Left ventricle myocardium inferior (tissue), 1 donor: ENCODE results near the gene CDK14. TPM values are rescaled to one million over a fixed set of nuclear protein-coding genes. Genes with fewer than 3 reads are reported as not detected.

Source experiments
- DNase-seq: peaks from one replicate; pipeline ENCODE4 v3.0.0-alpha.2; 2020
- H3K27ac ChIP-seq: fragments of 200-600 bp; replicated peaks from 2 replicates; pipeline ENCODE4 v1.8.0; 2021
- H3K27me3 ChIP-seq: fragments of 200-600 bp; 2 replicates; pipeline ENCODE4 v1.8.0; 2021; ENCODE audit warnings: low read depth
- H3K36me3 ChIP-seq: fragments of 200-600 bp; 2 replicates; pipeline ENCODE4 v1.8.0; 2021
- H3K4me1 ChIP-seq: fragments of 200-600 bp; 2 replicates; pipeline ENCODE4 v1.8.0; 2021
- H3K4me3 ChIP-seq: fragments of 200-600 bp; 2 replicates; pipeline ENCODE4 v1.8.0; 2021; ENCODE audit warnings: mild to moderate bottlenecking, moderate library complexity
- H3K9me3 ChIP-seq: fragments of 200-600 bp; replicated peaks from 2 replicates; pipeline ENCODE4 v1.8.0; 2021
- intact Hi-C: fragments of 100-400 bp; cut with micrococcal nuclease; formaldehyde crosslinking; loops from one replicate; pipeline ENCODE4 v1.11.0; 2022
- total RNA-seq: library from RNA; stranded (reverse); fragmentation: NEBNext Ultra II Directional; extraction: Animal tissue kit (Norgen Biotek cat#: 25700); gene quantifications from one replicate; pipeline ENCODE4 v1.2.1, GENCODE V29; 2021
- TF ChIP-seq, protein P1 (sequence below): fragments of 200-600 bp; IDR thresholded peaks from 2 replicates; pipeline ENCODE4 v1.8.0; 2021; ENCODE audit warnings: antibody characterized with exemption, mild to moderate bottlenecking, borderline replicate concordance
- donor health status: DM: no; HTN: yes; CAD: no; lungs with severe emphysema.

CDK14 gene
- total RNA-seq, 1 donor from 2014 or later = 18.7 TPM

GRCh38 chr7:91068136-91068795 is 472.1 kb downstream of the CDK14 start:
- Histone ChIP-seq H3K36me3 (no peaks in the 10 kb centered on the region), H3K27ac (no peak overlapping the region), H3K9me3 (no peaks in the 10 kb centered on the region), H3K4me3 (no peak overlapping the region), H3K4me1 (peaks cover 10% of the 10 kb centered on the region), H3K27me3 (no peaks in the 10 kb centered on the region)
- TF ChIP-seq, protein P1, sequence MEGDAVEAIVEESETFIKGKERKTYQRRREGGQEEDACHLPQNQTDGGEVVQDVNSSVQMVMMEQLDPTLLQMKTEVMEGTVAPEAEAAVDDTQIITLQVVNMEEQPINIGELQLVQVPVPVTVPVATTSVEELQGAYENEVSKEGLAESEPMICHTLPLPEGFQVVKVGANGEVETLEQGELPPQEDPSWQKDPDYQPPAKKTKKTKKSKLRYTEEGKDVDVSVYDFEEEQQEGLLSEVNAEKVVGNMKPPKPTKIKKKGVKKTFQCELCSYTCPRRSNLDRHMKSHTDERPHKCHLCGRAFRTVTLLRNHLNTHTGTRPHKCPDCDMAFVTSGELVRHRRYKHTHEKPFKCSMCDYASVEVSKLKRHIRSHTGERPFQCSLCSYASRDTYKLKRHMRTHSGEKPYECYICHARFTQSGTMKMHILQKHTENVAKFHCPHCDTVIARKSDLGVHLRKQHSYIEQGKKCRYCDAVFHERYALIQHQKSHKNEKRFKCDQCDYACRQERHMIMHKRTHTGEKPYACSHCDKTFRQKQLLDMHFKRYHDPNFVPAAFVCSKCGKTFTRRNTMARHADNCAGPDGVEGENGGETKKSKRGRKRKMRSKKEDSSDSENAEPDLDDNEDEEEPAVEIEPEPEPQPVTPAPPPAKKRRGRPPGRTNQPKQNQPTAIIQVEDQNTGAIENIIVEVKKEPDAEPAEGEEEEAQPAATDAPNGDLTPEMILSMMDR = no peak
- intact Hi-C loops = no loop called here
- no peak for DNase-seq

- Histone ChIP-seq H3K4me3 (no peak overlapping the region), H3K27me3 (no peaks in the 10 kb centered on the region), H3K9me3 (no peaks in the 10 kb centered on the region), H3K36me3 (no peaks in the 10 kb centered on the region), H3K27ac (no peak overlapping the region), H3K4me1 (peaks cover 10% of the 10 kb centered on the region)
- intact Hi-C loops = no loop called here
- TF ChIP-seq, protein P1 = no peak
- no peak for DNase-seq
Measured at GRCh38 chr7:91069146-91069545, 473.0 kb downstream of the CDK14 start.

DNA sequence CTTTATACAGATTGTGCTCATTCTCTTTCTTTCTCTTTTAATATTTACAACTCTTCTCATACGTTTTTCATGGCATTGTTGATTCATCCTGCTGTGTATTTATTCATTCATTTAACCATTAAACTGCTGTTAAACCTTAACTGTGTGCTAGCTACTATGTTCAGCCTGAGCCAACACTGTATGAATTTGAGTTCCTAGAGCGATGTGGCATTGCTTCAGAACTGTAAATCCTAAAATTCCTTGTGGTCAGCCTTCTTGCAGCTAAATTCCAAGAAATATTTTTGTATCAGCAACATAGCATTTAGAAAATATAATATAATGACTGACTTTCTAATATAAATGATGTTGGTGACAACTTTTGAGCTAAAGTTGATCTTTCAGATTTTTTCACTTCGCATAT is 483.4 kb downstream of the CDK14 start:
- Histone ChIP-seq H3K36me3 (no peaks in the 10 kb centered on the region), H3K27me3 (no peaks in the 10 kb centered on the region), H3K27ac (no peak overlapping the region), H3K4me3 (no peak overlapping the region), H3K9me3 (no peaks in the 10 kb centered on the region), H3K4me1 (peaks cover 42% of the 10 kb centered on the region)
- intact Hi-C loops = no loop called here
- TF ChIP-seq, protein P1 = no peak
- no peak for DNase-seq

GRCh38 chr7:91080351-91080750 is 484.2 kb downstream of the CDK14 start:
- Histone ChIP-seq H3K27me3 (no peaks in the 10 kb centered on the region), H3K4me1 (peaks cover 46% of the 10 kb centered on the region), H3K36me3 (no peaks in the 10 kb centered on the region), H3K9me3 (no peaks in the 10 kb centered on the region), H3K27ac (no peak overlapping the region), H3K4me3 (no peak overlapping the region)
- intact Hi-C loops = loop anchor here (10.0 kb wide), 3 partner anchors 184 to 704 kb away; partner anchors contain the start of gene FZD1
- DNase-seq = no peak
- TF ChIP-seq, protein P1 = no peak

GRCh38 chr7:91082038-91082437 is 485.9 kb downstream of the CDK14 start:
- Histone ChIP-seq H3K4me3 (no peak overlapping the region), H3K36me3 (no peaks in the 10 kb centered on the region), H3K27ac (peak overlapping the region; percentile 48), H3K27me3 (no peaks in the 10 kb centered on the region), H3K4me1 (peaks cover 46% of the 10 kb centered on the region), H3K9me3 (no peaks in the 10 kb centered on the region)
- DNase-seq = no peak
- intact Hi-C loops = loop anchor here (10.0 kb wide), 3 partner anchors 183 to 703 kb away; partner anchors contain the start of gene FZD1
- TF ChIP-seq, protein P1 = no peak
